Esophagus muscularis mucosa (tissue), 4 donors: ENCODE measurements around the gene EVI5.

Experiments used
- EP300 ChIP-seq: sonication (generic); formaldehyde crosslinking; IDR thresholded peaks from one replicate; pipeline ENCODE4 v1.6.1; 2017; ENCODE audit warnings: antibody characterized with exemption
- POLR2A ChIP-seq: fragments of 450-650 bp; IDR thresholded peaks from one replicate; pipeline ENCODE4 v1.6.1; 2017; ENCODE audit warnings: antibody characterized with exemption, moderate library complexity, mild to moderate bottlenecking, low read depth
- POLR2AphosphoS5 ChIP-seq, 2 donors: sonication (generic); formaldehyde crosslinking; IDR thresholded peaks; one replicate each; pipeline ENCODE4 v1.6.1; 2017; ENCODE audit warnings: antibody characterized with exemption in 2 of 2
- TF ChIP-seq, protein P1 (sequence below), 3 experiments: fragments of 200-600 bp in 2 of 3; fragments of 450-650 bp in 1 of 3; sonication (generic) in 2 of 3; IDR thresholded peaks; one replicate each; pipeline ENCODE4 v1.5.1; 2017 to 2019; ENCODE audit warnings: antibody characterized with exemption in 3 of 3, mild to moderate bottlenecking in 2 of 3, moderate library complexity in 1 of 3

DNA sequence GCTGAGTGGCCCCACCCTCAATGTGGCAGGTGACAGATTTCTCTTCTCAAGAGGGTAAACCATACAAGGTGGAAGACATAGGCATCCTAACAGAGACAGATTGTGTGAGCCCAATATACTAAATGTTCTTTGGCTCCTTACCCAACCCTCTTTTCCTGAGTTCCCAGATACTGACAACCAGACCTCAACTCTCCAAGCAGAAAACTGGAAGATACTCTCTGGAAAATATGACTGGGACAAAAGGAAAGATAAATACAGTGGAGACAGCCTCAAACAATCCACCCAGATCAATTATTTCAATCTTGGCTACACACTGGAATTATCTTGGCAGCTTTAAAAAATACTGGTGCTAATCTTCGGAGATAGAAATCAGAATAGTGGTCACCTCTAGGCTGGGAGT, 6.5 kb downstream of the EVI5 start:
- TF ChIP-seq, protein P1, sequence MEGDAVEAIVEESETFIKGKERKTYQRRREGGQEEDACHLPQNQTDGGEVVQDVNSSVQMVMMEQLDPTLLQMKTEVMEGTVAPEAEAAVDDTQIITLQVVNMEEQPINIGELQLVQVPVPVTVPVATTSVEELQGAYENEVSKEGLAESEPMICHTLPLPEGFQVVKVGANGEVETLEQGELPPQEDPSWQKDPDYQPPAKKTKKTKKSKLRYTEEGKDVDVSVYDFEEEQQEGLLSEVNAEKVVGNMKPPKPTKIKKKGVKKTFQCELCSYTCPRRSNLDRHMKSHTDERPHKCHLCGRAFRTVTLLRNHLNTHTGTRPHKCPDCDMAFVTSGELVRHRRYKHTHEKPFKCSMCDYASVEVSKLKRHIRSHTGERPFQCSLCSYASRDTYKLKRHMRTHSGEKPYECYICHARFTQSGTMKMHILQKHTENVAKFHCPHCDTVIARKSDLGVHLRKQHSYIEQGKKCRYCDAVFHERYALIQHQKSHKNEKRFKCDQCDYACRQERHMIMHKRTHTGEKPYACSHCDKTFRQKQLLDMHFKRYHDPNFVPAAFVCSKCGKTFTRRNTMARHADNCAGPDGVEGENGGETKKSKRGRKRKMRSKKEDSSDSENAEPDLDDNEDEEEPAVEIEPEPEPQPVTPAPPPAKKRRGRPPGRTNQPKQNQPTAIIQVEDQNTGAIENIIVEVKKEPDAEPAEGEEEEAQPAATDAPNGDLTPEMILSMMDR (IDR thresholded peaks at IDR 0.05) = no peak
- TF ChIP-seq EP300 = no peak
- TF ChIP-seq POLR2A = no peak
- TF ChIP-seq POLR2AphosphoS5 (IDR thresholded peaks at IDR 0.05) = no peak
